ENCODE results near the gene CWF19L1.

DNA sequence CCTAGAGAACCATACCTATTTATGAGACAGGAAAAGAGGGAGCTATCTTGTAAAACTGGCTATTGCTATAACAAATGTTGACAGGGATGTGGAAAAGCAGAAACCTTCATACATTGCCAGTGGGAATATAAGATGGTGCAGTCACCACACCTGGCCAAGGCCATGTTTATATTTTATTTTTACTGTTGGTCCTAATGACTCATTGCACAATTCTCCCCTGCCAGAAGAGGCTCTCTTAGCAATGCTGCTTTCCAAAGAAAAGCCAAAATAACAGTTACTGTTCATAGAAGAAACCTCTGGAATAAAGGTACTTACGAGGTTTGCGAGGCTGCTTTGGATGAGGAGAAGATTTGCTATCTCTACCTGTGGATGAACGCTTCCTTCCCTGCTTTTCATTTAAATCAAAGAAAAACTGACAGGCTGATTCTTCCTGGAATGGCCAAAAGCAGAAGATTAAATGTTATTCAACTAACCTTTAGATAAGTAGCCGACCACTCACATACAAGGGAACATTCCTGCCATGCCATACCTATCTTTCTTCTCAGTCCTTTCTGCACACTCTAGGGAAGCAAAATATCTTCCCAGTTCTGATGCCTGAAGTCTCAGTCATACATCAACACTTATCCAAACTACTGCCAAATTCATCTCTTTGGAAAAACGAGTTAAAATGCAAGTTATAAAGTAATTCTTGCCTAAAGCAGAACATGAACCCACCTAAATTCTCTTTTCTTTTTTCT lies 21.8 kb downstream of the CWF19L1 start:
- TF ChIP-seq, protein P1, sequence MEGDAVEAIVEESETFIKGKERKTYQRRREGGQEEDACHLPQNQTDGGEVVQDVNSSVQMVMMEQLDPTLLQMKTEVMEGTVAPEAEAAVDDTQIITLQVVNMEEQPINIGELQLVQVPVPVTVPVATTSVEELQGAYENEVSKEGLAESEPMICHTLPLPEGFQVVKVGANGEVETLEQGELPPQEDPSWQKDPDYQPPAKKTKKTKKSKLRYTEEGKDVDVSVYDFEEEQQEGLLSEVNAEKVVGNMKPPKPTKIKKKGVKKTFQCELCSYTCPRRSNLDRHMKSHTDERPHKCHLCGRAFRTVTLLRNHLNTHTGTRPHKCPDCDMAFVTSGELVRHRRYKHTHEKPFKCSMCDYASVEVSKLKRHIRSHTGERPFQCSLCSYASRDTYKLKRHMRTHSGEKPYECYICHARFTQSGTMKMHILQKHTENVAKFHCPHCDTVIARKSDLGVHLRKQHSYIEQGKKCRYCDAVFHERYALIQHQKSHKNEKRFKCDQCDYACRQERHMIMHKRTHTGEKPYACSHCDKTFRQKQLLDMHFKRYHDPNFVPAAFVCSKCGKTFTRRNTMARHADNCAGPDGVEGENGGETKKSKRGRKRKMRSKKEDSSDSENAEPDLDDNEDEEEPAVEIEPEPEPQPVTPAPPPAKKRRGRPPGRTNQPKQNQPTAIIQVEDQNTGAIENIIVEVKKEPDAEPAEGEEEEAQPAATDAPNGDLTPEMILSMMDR (IDR thresholded peaks at IDR 0.05 in 4 of 5, conservative IDR thresholded peaks at IDR 0.05 in 1 of 5), result no peak
- TF ChIP-seq POLR2A (IDR thresholded peaks at IDR 0.05), result no peak

All from gastrocnemius medialis (tissue), 4 donors.